ENCODE results near the gene HIVEP3.
A peak's percentile ranks its signal among the peaks of the same experiment; 100 is the strongest.

The HIVEP3 gene

DNA sequence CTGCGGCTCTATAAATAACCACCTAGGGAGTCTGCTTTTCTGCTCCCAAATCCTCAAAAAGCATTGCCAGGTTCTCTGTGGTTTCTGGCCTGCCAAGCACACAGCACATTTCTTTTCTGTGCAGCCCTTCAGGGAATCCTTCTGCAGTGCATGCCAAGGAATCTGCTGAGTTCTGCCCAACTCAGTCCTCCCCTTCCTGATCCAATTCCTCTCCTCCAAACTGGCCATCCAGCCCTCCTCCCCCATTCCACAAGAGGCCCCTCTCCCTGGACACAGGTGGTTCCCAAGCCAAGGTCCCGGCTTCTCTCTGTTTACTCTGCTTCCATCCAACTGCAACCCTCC lies 61.8 kb downstream of the HIVEP3 start:
- H3K27ac ChIP-seq, result no peak overlapping the region
- no peaks in the 10 kb centered on the region for H3K36me3 ChIP-seq
- DNase-seq, result peak in 1 of 2 donors; percentile 29
- no peaks in the 10 kb centered on the region for H3K9me3 ChIP-seq
- peaks cover 0 to 25% (median 13%) of the 10 kb centered on the region in 4 donors for H3K4me1 ChIP-seq
- no peaks in the 10 kb centered on the region for H3K27me3 ChIP-seq
- TF ChIP-seq CTCF (IDR thresholded peaks at IDR 0.05), result no peak
- intact Hi-C loops (cut with DNase I; ENCODE audit: low total_unique reads), result no loop called here
- H3K4me3 ChIP-seq, result no peak overlapping the region

DNA sequence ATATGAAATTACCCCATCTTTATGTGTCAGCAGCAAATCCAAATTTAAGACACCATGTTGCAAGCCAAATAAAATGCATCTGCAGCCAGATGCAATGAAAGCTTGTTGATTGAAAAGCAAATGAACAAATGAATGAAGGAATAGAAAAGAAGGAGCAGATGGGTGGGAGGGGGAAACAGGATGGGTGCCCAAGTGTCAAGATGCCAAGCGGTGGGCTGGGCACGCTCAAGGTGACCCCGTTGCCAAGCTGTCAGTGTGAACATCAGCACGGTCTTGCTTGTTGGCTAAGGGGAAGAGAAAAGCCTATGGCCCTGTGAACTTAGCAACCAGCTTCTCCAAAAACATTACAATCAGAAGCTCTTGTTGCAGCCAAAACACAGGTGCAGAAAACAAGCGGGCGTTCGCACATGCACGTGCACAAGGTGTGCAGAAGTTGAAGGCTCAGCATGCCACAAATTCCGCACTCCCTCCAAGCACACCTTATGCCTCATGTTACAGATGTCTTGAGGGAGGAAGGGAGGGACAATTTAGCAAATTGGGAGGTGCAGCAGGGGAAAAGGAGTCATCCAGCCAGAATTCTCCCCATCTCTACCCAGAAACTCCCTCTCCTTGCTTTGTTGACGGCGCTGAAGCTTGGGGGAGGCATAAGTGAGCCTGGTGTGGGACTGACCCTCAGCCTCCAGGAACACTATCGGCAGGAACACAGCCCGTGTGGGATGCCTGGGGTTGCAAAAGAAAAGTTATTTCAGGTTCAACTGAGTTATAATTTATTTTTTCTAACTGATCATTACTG lies 62.4 kb downstream of the HIVEP3 start:
- TF ChIP-seq CTCF (IDR thresholded peaks at IDR 0.05), result no peak
- H3K4me1 ChIP-seq, result peaks cover 0 to 24% (median 13%) of the 10 kb centered on the region in 4 donors
- DNase-seq, result no peak
- no peaks in the 10 kb centered on the region for H3K9me3 ChIP-seq
- intact Hi-C loops (cut with DNase I; ENCODE audit: low total_unique reads), result no loop called here
- H3K27me3 ChIP-seq, result no peaks in the 10 kb centered on the region
- no peak overlapping the region for H3K27ac ChIP-seq
- H3K4me3 ChIP-seq, result no peak overlapping the region
- no peaks in the 10 kb centered on the region for H3K36me3 ChIP-seq

GRCh38 chr1:41855713-41856112 lies 63.0 kb downstream of the HIVEP3 start:
- Histone ChIP-seq H3K36me3 (no peaks in the 10 kb centered on the region), H3K27ac (no peak overlapping the region), H3K4me1 (peaks cover 0 to 18% (median 13%) of the 10 kb centered on the region in 4 donors), H3K27me3 (no peaks in the 10 kb centered on the region), H3K9me3 (no peaks in the 10 kb centered on the region), H3K4me3 (no peak overlapping the region)
- intact Hi-C loops (cut with DNase I; ENCODE audit: low total_unique reads), result no loop called here
- no peak for TF ChIP-seq CTCF (IDR thresholded peaks at IDR 0.05)
- DNase-seq, result no peak

GRCh38 chr1:41853907-41854306 lies 64.8 kb downstream of the HIVEP3 start:
- Histone ChIP-seq H3K9me3 (no peaks in the 10 kb centered on the region), H3K27ac (no peak overlapping the region), H3K36me3 (no peaks in the 10 kb centered on the region), H3K27me3 (no peaks in the 10 kb centered on the region), H3K4me3 (no peak overlapping the region), H3K4me1 (peaks cover 0 to 19% (median 13%) of the 10 kb centered on the region in 4 donors)
- TF ChIP-seq CTCF (IDR thresholded peaks at IDR 0.05), result no peak
- intact Hi-C loops (cut with DNase I; ENCODE audit: low total_unique reads), result no loop called here
- no peak for DNase-seq

DNA sequence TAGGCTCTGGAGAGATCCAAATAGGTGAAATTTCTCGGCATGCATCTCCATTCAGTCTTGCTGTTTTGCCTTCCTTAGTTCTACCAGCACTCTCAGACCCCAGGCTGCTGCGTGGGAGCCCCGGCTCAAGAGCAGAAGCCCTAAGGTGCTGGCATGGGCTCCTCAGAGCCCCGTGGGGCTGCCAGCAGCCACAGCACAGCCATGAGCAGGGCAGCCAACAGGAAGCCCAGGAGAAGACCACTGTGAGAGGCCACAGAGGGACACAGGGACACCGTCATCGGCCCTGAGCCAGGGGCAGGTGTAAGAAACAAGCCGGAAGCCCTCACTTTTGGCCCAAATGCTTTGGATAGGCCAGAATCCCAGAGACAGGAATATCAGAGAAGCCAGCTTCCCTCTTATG lies 66.6 kb downstream of the HIVEP3 start:
- H3K4me3 ChIP-seq, result no peak overlapping the region
- H3K27me3 ChIP-seq, result no peaks in the 10 kb centered on the region
- DNase-seq, result no peak
- H3K27ac ChIP-seq, result no peak overlapping the region
- no peaks in the 10 kb centered on the region for H3K36me3 ChIP-seq
- H3K9me3 ChIP-seq, result no peaks in the 10 kb centered on the region
- intact Hi-C loops (cut with DNase I; ENCODE audit: low total_unique reads), result no loop called here
- H3K4me1 ChIP-seq, result peaks cover 0 to 18% (median 12%) of the 10 kb centered on the region in 4 donors
- no peak for TF ChIP-seq CTCF (IDR thresholded peaks at IDR 0.05)

Measured in tibial artery (tissue), 4 donors.